Measurements from ENCODE around the gene WNK4.

- TF ChIP-seq GATA2 (IDR thresholded peaks at IDR 0.05; ENCODE audit: low read depth, low read length) (no peak), GATA3 (IDR thresholded peaks at IDR 0.05; ENCODE audit: low read depth, low read length) (no peak)
Measured at GRCh38 chr17:42783062-42783790, 2.8 kb downstream of the WNK4 start.

All from SH-SY5Y (cell line).